NCI-H2081 (cell line): ENCODE measurements around the gene MRFAP1L1.
"Not testable (repeated sequence)": the region's sequence is repeated elsewhere in the genome, so short reads cannot be mapped to it uniquely, and the experiment has no call there.

Experiments
- DNase-seq, 2 experiments: peaks; one replicate each; lab custom pipeline; 2025; lab: John Stamatoyannopoulos, UW

MRFAP1L1 gene

GRCh38 chr4:6688879-6689505 is 20.7 kb downstream of the MRFAP1L1 start:
- DNase-seq = no peak

DNA sequence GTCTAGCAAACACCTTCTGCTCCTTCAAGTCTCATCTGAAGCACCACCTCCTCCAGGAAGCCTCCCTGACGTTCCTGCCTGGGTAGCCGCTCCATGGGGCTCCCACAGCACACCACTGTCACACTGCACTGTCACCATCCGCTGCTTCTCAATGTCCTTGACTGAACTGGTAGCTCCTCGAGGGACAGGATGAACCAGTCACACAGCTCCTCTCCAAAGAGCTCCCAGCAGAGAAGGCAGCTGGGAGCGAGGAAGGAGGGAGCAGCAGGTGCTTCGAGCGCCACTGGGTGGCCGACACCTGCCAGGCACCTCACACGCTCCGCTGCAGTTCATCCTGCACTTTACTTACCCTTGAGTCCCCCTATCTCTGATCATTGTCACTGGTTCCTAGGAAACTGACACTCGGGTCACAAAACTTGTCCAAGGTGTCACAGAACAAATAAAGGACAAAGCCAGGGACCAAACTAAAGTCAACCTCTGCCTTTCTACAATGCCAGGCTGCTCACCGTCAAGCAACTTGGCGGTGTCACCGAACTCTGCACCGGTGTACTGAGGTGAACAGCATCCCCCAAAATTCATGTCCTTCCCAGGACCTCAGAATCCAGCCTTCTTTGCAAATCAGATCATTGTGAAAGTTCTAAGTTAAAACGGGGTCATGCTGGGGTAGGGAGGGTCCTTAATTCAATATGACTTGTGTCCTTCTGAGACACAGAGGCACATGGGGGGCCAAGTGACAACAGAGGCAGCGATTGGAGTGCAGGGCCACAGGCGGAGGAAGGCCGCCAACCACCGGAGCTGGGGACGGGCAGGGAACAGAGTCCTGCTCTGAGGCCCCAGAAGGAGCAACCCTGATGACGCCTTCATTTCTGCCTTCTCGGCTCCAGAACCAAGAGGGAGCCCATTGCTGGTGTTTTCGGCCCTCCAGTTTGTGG is 21.5 kb downstream of the MRFAP1L1 start:
- no peak for DNase-seq

DNA sequence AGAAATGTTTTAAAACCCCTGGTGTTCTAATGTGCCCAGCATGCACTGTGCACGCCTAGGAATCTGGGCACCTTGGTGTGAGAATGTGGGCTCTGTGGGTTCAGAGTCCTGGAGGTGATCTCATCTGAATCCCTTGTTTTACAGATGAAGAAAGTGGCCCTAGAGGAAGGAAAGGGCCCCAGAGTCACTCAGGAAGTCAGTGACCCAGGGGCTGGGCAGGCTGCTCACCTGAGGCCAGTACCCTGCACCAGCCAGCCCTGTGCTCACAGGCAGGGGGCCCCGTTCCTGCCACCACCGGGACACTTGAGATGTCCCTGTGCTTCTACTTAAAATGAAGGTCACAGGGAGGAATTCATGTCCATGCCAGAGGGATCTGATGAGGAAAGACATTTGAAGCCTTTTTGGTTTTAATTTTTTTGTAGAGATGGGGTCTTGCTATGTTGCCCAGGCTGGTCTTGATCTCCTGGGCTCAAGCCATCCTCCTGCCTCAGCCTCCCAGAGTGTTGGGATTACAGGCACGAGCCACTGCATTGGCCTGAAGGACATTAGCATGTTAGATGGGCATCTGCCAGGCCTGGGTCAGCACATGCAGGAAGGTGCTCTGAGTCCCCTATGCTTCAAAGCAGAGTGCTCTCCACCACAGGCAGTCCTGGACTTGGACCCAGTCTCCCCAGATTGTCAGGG is 23.4 kb downstream of the MRFAP1L1 start:
- no peak for DNase-seq

- no peak for DNase-seq
Observed at GRCh38 chr4:6684656-6685055, 25.0 kb downstream of the MRFAP1L1 start.

- no peak for DNase-seq
Observed at GRCh38 chr4:6682862-6683590, 26.6 kb downstream of the MRFAP1L1 start.

GRCh38 chr4:6681191-6681590 is 28.5 kb downstream of the MRFAP1L1 start:
- no peak for DNase-seq

DNA sequence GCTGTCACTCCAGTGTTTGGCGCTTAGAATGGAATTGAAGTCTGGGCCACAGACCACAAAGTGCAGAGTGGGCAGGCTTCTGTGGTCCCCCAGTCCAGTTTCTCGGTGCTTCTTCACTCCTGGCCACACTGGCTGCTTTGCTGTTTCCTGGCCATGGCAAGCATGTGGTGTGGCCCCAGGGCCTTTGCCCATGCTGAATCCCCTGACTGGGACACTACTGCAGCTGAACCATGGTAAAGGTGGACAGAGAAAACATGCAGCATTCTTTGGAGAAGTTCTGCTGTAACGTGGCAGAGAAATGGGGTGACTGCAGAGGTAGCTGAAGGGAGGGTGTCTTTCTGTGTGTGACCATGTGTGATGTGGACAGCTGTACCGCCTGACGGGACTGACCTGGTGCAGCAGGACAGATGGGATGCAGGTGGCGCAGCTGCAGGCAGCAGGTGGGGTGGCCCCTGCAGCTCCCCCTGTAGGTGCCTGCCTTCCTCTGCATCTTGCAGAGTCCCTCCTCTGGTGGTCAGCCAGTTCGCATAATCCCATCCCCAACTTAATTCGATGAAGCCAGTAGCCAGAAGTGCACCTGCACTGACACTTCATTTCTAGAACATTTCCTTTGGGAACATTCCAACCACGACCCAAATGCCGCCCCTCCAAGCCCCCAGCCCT is 29.2 kb downstream of the MRFAP1L1 start:
- no peak for DNase-seq

GRCh38 chr4:6676722-6677558 is 32.7 kb downstream of the MRFAP1L1 start:
- DNase-seq = no peak

DNA sequence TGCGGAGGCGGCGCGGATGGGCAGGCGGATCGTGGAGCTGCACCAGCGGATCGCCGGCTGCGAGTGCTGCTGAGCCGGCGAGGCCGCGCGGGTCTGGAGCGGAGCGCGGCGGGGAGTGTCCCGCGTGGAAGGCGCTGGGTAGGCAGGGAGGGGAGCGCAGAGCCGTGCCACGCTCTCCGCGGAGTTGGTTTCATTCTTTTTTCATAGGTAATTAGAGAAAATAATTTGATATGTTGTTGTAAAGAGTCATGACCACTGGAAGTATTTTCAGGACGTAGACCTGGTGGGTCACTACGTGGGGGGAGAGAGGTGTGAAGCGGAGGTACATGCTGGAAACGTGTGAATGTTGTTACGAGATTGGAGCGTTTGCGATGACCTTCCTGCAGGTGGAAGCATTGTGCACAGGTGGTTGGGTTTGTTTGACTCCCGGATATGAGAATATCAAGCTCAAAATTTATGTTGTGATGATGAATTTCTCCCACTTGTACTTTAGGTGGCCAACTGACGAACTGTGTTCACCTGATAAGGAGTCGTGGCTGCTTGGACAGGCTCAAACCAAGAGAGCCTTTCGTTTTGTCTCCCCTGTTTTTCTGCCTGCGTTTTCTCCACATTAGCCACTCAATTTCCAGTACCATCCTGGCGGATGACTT is 35.0 kb downstream of the MRFAP1L1 start:
- DNase-seq = peak; percentile 62 to 75

DNA sequence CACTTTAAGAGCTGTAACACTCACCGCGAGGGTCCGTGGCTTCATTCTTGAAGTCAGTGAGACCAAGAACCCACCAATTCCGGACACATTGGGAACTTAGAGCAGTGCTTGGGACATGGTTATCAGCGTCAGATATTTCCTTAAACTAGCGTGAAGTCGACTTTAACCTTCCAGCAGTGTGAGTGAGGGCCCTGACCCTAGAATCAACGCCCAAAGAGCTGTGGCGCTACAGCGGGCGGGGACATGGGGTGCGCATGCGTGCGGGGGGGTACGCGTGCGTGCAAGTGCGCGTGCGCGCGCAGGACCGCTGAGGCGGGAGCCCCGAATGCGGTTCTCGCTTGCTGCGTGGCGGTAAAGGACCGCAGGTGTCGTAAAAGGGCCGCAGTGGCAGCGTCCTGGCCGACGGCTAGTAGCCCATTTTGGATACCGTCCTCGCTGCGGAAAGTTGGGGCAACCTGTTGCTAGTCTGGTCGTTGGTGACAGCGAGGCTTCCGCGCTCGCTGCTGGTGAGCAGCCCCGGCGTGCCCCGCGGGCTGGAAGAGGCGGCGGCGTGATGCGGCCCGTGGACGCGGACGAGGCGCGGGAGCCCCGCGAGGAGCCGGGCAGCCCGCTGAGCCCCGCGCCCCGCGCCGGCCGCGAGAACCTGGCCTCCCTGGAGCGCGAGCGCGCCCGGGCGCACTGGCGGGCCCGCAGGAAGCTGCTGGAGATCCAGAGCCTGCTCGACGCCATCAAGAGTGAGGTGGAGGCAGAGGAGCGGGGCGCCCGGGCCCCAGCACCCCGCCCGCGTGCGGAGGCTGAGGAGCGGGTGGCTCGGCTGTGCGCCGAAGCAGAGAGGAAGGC is 35.8 kb downstream of the MRFAP1L1 start:
- DNase-seq = peak; percentile 94 to 96

DNA sequence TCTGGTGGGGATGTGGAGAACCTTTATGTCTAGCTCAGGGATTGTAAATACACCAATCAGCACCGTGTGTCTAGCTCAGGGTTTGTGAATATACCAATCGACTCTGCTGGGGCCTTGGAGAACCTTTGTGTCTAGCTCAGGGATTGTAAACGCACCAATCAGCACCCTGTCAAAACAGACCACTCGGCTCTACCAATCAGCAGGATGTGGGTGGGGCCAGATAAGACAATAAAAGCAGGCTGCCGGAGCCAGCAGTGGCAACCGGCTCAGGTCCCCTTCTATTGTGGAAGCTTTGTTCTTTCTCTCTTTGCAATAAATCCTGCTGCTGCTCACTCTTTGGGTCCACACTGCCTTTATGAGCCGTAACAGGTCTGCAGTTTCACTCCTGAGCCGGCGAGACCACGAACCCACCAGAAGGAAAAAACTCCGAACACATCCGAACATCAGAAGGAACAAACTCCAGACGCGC is 36.4 kb downstream of the MRFAP1L1 start:
- peak in 1 of 2 experiments; percentile 32 for DNase-seq

DNA sequence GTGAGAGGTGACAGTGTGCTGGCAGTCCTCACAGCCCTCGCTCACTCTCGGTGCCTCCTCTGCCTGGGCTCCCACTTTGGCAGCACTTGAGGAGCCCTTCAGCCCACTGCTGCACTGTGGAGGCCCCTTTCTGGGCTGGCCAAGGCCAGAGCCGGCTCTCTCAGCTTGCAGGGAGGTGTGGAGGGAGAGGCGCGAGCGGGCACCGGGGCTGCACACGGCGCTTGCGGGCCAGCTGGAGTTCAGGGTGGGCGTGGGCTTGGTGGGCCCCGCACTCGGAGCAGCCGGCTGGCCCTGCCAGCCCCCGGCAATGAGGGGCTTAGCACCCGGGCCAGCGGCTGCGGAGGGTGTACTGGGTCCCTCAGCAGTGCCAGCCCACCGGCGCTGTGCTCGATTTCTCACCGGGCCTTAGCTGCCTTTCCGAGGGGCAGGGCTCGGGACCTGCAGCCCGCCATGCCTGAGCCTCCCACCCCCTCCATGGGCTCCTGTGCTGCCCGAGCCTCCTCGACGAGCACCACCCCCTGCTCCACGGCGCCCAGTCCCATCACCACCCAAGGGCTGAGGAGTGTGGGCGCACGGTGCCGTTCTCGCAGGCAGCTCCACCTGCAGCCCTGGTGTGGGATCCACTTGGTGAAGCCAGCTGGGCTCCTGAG is 37.0 kb downstream of the MRFAP1L1 start:
- DNase-seq = not testable (repeated sequence)

GRCh38 chr4:6672131-6672530 is 37.5 kb downstream of the MRFAP1L1 start:
- no peak for DNase-seq

DNA sequence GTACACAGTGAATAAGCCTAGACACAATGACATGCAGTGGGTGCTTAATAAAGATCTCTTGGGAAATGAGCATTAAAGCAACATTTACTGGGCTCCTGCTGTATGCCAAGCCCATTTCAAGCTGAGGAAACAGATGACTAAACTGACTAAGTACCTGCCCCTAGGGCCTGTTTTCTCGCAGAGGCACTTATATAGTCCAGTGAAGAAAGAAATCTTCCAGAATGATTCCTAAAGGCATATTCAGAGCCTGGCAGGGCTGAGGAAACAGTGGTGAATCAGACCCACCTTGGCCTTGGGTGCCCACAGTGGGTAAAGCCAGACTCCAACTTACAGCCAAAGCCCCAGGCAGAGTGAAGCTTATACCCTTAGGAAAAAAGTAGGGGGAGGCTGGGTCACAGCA is 38.0 kb downstream of the MRFAP1L1 start:
- DNase-seq = no peak

DNA sequence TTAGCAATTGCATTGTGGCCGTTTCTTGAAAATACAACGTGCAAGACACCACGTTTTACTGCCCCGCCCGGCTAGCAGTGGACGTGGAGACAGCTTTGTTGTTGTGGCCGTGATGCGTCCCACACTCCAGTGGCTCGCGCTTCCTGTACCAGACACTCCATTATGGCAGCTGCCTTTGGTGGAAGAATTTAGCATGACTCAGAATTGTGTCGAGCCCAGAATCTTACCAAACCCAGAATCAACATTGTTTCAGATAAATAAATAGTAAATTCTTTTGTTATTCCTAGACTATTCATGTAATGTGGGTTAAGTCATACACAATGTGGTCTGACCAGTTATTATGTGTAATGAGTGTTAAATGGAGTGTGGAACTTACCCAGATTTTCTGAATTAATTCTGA is 41.3 kb downstream of the MRFAP1L1 start:
- DNase-seq = no peak

DNA sequence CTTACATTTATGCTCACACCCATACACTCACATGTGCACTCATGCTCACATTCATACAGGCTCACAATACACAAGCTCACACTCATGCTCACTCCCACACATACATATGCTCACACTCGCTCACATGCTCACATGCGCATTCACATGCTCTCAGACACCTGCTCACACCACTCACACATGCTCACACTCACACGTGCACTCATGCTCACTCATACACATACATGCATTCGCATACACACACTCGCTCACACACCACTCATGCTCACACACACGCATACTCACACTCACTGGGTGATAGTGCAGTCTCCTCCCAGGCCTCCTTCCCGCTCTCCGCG is 44.4 kb downstream of the MRFAP1L1 start:
- no peak for DNase-seq

DNA sequence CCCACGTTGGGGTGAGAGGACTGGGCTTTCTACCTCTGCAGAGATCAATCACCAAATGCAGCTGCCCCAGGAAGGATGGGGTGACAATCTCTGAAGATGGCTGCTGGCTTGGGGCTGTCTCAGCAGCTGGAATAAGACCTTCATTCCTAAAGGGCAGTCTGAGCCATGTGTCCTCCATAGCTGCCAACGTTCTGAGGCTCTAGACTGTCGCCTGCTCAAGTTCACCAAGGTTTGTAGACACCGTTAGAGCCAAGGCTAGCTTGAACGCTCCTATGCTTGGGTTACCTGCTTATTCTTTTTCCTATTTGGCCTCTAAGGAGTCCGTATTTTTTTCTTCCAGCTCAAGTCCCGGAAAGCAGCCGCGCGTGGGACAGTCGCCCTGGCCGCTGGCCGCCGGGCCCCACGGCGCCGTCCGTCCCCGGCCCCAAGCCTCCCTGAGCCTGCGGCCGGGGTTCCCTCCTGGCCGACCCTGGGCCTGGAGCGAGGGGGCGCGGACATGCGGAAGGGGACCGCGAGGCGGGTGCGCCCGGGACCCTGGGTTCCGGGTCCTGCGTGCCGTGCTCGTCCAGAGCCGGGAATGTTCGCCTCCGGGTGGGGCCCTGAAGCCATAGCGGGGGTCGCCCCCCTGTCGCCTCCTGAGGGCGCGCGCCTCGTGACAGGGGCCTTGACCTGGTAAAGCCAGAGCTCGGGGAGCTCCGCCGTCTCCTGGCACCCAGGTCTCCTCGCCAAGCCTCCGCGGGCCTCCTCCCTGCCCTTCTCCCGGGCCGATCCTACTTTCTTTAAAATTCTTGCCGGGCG is 45.9 kb downstream of the MRFAP1L1 start:
- no peak for DNase-seq

GRCh38 chr4:6662591-6662990 is 47.1 kb downstream of the MRFAP1L1 start:
- no peak for DNase-seq
